ENCODE data around the gene GHR.

DNA sequence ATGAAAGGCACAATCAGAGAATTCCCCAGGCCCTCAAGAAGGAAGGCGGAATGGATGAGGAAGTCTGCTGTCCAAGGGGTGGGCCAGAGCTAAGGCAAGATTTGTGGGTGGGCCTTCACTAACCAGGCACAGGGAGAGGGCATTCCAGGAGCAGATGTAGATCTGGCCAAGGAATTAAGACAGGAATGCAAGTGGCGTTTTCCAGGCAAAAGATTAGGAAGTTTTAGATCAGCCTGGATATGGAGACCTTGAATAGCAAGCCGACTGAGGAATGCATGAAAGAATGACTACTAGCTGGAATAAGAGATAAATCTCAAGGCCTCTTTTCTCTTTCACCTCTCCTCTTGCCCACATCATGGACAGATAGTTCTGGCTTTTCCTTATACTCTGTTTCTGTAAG is 68.5 kb downstream of the GHR start:
- TF ChIP-seq CTCF (optimal IDR thresholded peaks at IDR 0.05 in 1 of 3, IDR thresholded peaks at IDR 0.05 in 1 of 3, conservative IDR thresholded peaks at IDR 0.05 in 1 of 3; ENCODE audit: extremely low read depth in 1 of 3, insufficient read depth in 2 of 3, low read length in 3 of 3) (no peak), EZH2 (IDR thresholded peaks at IDR 0.05; ENCODE audit: low read length) (no peak)
